Measurements from ENCODE around the gene NPIPB9. TPM values are rescaled to one million over a fixed set of nuclear protein-coding genes. Genes with fewer than 3 reads are reported as not detected.
"Not testable (repeated sequence)": the region's sequence is repeated elsewhere in the genome, so short reads cannot be mapped to it uniquely, and the experiment has no call there.

Gene NPIPB9
- not detected in 2 replicates for total RNA-seq (2014; rRNA removed; shearing (Covaris generic))

DNA sequence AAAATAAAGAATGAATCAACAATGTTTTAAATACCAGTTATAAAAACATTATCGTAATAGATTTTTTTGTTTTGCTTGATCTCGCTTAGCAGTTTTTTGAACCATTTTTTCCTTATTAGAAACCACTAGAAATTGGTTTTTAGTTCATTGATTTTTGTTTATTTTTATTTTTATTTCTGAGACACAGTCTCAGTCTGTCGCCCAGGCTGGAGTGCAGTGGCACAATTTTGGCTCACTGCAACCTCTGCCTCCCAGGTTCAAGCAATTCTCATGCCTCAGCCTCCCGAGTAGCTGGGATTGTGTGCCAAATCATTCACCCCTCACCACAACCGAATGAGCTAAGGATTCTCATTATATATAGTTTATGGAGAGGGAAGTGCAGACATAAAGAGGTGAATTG is at the start of gene NPIPB9:
Gene NPIPB9 (plus strand): TSS at position 301 of the 400 bp plus-strand sequence.
- DNase-seq (ENCODE audit: low read depth): not testable (repeated sequence)

DNA sequence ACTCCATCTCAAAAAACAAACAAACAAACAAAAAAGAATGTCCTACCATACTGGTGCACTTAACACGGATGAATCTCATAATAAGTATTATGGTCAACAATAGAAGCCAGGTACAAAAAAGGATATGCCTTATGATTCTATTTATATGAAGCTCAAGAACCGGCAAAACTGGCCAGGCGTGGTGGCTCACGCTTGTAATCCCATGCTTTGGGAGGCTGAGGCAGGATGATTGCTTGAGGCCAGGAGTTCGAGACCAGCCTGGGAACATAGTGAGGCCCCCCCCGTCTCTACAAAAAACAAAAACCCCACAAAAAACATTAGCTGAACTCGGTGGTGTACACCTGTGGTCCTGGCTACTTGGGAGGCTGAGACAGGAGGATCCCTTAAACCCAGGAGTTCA is 47.3 kb upstream of the NPIPB9 start:
- not testable (repeated sequence) for DNase-seq (ENCODE audit: low read depth)

DNA sequence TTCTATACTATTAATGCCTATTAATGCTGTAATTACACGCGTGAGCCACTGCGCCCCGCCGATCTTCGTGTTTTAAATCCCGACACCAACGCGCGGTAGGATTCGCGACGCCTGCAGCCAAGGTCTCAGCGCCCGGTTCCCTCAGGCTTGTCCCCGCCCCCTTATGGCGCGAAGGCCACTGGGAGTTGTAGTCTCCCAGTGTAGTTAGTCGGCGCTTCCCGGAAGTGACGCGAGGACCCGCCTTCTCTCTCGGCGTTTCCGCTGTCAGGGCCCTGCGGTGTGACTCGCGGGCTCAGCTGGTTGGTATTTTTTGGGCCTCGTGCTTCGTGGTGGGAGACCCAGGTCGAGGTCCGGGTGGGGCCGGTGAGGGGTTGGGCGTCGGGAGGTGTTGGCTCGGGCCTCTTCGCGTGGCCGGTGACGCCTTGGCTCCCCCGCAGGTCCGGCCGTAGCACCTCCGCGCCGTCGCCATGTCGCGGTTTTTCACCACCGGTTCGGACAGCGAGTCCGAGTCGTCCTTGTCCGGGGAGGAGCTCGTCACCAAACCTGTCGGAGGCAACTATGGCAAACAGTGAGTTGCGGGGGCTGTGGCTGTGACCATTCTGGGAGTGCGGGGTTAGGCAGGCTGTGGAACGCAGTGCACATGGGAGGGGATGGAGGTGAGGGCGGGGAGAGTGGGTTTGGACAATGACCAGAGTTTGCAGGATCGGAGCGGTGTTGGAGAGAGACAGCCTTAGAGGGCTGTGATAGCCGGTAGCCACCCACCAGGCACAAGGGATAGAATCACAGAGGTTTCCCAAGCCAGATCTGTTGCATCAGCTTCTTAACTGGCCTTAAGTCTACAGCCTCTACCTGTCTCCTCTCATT is 40.1 kb upstream of the NPIPB9 start, which contains the start of gene EIF3C:
Gene EIF3C (plus strand): TSS at position 245 of the 864 bp plus-strand sequence. CDS start 223 bp downstream, at position 468.
- DNase-seq (ENCODE audit: low read depth): not testable (repeated sequence)

DNA sequence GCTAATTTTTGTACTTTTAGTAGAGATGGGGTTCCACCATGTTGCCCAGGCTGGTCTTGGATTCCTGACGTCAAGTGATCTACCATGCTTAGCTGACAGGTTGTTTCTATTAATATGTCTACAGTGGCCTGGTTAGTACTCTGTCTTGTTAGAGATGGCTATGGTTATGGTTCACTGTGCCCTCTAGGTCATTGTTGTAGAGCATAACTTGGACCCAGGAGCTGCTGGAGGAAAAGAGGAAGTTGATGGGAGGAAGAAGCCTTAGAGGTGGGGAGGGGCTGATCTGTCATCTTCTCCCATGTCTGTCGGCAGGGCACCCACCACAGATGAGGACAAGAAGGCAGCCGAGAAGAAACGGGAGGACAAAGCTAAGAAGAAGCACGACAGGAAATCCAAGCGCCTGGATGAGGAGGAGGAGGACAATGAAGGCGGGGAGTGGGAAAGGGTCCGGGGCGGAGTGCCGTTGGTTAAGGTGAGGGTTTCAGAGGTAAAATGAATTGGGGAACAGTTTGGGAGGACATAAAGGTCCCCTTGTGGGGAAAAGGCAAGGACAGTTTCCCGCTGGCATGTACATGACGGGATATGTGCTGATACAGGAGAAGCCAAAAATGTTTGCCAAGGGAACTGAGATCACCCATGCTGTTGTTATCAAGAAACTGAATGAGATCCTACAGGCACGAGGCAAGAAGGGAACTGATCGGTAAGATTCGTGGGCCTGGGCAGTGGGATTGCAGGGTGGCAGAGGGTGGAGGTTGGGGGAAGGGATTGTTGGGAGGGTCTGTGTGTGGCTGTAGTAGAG is 28.5 kb upstream of the NPIPB9 start:
- DNase-seq (ENCODE audit: low read depth): not testable (repeated sequence)

- not testable (repeated sequence) for DNase-seq (ENCODE audit: low read depth)
Observed at GRCh38 chr16:28731253-28731652, 20.3 kb upstream of the NPIPB9 start.

DNA sequence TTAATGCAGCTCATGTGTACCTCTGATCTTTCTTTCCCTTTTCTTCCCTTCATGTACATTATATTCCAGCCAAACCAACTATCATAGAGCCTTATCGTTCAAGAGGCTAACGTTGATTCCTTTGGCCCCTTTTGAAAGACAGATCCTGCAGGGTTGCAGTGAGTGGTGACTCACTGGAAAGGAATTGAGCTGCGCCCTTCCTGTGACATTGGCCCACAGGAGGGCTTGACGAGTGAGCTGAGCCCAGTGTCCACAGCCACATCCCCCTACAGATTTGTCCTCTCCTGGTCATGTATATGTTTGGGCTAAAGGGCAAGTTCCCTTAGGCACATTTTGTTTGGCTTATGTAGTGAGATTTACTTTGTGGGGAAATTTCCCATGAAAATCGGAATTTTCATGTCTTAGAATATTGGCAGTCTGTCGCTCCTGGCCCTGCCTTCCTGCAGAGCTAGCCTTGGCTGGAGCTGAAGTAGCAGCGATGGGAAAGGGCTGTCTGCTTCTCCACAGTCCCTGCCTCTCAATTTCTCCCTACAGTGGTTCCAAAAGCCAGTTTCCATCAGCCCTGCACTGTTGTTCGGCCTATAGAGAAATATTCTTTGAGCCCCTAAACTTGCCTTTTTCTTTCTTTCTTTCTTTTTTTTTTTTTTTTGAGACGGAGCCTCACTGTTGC is 19.0 kb upstream of the NPIPB9 start:
- DNase-seq (ENCODE audit: low read depth): not testable (repeated sequence)

GRCh38 chr16:28739787-28740186 is 11.8 kb upstream of the NPIPB9 start:
- DNase-seq (ENCODE audit: low read depth): not testable (repeated sequence)

- DNase-seq (ENCODE audit: low read depth): not testable (repeated sequence)
Observed at GRCh38 chr16:28740631-28741030, 11.0 kb upstream of the NPIPB9 start.

DNA sequence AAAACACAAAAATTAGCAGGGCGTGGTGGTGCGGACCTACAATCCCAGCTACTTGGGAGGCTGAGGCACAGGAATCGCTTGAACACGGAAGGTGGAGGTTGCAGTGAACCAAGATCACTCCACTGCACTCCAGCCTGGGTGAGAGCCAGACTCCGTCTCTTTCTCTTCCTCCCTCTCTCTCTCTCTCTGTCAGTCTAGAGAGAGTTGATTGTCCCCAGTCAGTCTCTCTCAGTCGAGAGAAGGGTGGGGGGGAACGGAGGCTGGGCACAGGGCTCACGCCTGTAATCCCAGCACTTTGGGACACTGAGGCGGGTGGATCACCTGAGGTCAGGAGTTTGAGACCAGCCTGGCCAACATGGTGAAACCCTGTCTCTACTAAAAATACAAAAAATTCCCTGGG is 10.3 kb upstream of the NPIPB9 start:
- not testable (repeated sequence) for DNase-seq (ENCODE audit: low read depth)

GRCh38 chr16:28746618-28747350 is 4.8 kb upstream of the NPIPB9 start:
- not testable (repeated sequence) for DNase-seq (ENCODE audit: low read depth)

DNA sequence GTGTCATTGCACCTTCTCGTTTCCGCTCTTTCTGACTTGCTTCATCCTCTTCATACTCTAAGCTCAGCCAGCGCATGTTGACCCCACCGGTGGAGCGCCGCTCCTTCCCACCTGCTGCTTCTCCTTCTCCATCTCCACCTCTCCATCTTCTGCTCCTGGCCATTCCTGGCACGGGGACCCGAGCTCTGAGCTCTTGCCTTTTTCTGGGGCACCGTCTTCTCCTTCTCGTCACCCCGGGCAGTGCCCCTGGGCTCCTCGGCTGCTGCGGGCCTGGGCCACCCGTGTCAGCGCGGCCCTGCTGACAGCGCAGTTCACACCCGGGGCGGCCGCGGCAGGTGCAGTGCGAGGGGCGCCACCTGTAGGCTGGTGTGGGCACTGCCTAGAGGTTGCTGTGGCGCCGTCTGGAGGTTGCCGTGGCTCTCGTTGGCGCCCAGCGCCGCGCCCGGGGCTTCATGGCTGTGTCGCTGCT is 1.6 kb upstream of the NPIPB9 start:
- DNase-seq (ENCODE audit: low read depth): not testable (repeated sequence)

DNA sequence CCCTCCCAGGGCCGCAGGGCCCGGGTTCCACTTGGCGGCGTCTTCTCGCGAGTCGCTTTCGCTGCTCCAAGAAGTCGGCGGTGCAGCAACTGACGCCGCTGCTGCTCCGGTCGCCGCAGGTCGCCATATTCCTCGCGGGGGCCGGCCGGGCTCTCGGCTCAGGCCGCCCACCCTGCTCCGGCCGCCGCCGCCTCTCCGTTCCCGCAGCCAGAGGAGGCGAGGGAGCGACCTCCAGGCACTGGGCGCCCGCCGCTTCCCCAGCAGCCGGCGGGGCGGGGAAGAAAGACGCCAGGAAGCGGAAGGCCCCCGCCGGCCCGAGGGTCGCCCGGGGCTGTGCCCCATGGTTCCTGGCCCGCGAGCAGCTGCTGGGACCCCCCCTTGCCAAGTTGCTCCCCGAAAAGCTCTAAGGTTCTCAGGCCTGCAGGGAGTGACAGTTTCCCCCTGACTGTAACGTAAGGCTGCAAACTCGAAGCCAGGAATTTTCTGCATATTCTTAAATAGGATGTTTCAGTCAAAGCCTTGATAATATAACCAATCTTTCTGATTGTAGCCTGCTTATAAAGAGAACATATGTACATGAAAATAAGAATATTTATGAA is 1.0 kb upstream of the NPIPB9 start:
- not testable (repeated sequence) for DNase-seq (ENCODE audit: low read depth)

GRCh38 chr16:28781697-28782096 is 30.1 kb downstream of the NPIPB9 start:
- DNase-seq (ENCODE audit: low read depth): not testable (repeated sequence)

DNA sequence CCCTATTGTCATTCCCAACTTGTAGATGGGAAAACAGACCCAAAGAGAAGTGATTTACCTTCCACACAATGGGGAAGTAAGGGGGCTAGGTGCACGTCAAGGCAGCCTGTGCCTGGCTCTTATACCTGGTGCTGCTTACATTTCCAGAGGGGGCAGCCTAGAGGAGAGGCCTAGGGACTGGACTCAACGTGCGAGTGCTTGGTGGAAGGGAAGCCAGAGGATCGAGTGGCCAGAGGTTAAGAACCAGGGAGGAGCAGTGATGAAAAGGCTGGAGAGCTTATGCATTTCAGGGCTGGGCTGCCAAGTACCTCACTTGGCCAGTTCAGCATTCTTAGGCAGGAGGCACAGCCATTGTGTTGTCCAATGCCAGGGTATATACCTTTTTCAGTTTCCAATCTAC is 30.8 kb downstream of the NPIPB9 start:
- not testable (repeated sequence) for DNase-seq (ENCODE audit: low read depth)

DNA sequence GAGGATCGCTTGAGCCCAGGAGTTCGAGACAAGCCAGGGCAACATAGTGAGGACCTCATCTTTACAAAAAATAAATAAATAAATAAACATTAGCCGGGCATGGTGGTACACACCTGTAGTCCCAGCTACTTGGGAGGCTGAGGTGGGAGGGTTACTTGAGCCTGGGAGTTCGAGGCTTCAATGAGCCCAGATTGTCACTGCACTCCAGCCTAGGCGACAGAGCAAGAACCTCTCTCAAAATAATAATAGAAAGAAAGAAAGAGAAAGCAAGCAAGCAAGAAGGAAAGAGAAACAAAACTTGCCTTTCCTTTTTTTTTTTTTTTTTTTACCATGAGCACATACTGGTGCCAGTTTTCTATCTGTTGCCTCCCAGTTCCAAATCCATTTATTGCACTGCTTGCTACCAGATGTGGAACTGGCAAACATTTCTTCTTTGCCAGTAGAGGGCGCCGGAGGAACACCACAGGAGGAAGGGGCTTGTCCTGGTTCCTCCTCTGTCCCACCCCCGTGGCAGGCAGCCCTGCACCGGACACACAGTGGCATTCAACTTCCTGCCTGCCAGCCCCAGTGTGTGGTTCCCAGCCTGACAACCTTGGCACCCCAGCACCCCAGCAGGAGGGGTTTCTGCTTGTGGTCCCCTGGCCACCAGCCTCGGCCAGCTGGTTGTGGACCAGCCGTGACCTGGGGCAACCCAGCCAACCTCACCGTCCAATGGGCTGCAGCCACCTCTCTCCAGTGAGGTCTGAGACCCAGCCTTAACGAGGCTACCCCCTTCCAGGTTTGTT is 50.8 kb downstream of the NPIPB9 start:
- not testable (repeated sequence) for DNase-seq (ENCODE audit: low read depth)

GRCh38 chr16:28807445-28808120 is 56.0 kb downstream of the NPIPB9 start:
- not testable (repeated sequence) for DNase-seq (ENCODE audit: low read depth)

- no peak for DNase-seq (ENCODE audit: low read depth)
Observed at GRCh38 chr16:28820016-28820415, 68.4 kb downstream of the NPIPB9 start.

DNA sequence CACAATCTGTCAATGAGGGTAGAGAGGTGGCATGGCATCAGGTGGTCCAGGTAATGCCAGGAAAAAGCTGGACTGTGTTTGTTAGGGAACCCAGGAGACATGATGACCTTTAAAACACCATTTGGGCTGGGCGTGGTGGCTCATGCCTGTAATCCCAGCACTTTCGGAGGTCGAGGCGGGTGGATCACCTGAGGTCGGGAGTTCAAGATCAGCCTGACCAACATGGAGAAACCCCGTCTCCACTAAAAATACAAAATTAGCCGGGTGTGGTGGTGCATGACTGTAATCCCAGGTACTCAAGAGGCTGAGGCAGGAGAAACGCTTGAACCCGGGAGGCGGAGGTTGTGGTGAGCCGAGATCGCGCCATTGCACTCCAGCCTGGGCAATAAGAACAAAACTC is 69.0 kb downstream of the NPIPB9 start:
- not testable (repeated sequence) for DNase-seq (ENCODE audit: low read depth)

DNA sequence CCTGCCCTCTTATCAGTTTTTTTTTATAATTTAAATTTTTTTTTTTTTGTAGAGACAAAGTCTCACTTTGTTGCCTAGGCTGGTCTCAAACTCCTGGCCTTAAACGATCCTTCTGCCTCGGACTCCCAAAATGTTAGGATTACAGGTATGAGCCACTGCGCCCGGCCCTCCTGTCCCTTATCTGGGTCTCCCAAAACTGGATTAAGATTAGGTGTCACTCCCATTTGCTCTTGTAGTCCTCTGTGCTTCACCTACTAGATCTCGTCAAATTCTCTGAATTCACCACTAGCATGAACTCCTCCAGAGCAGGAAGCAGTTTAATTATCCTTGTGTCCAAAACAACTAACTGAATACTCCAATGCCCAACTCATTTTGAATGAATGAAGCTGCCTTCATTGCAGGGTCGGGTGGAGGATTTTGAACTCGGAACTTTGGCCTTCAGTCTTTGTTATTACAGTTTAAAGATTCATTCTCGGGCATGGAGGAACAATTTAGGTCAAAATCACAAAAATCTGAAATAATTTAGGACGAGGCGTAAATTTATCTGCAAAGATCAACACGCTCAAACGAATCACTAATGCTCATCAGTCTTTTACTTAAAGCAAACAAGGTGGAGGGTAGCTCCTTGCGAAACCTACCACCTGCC is 70.4 kb downstream of the NPIPB9 start:
- no peak for DNase-seq (ENCODE audit: low read depth)

All from Daoy (cell line).